Measurements from ENCODE around the gene DCD. TPM values are rescaled to one million over a fixed set of nuclear protein-coding genes. Genes with fewer than 3 reads are reported as not detected.

DCD gene
- total and polyA plus RNA-seq, 2 of the 8 experiments (the other 6 are each of a cell fraction or from before 2014, with no cell fraction given) = not detected

DNA sequence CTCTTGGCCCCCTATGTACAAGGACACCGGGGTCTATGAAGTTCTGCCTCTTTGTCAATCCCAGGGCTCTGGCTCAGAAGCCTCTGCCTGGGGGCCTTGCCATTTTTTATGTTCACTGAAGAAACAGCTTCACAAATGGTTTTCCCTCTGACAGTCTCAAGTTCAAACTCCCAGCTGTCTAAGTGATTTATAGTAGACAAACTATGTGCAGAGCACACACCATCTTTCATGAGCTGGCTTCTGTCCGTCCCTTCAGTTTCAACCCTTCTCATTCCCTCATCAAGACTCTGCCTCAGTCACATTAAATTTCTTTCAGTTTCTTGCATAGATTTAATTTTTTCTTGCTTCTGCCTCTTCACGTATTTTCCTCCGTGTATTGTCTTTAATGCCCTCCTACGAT is 2.7 kb upstream of the DCD start (continued):
- TF ChIP-seq KDM5A (IDR thresholded peaks at IDR 0.05; ENCODE audit: low read length) (no peak), EP300 (IDR thresholded peaks at IDR 0.05; ENCODE audit: borderline replicate concordance in 1 of 2, low read depth in 2 of 2, low read length in 2 of 2) (no peak), SP4 (IDR thresholded peaks at IDR 0.05; ENCODE audit: low read length) (no peak), TBP (IDR thresholded peaks at IDR 0.05; ENCODE audit: low read depth, low read length) (no peak)
